Renal cortical epithelial cell (primary cell): Measurements from ENCODE around the gene SRI. TPM values are rescaled to one million over a fixed set of nuclear protein-coding genes. Genes with fewer than 3 reads are reported as not detected.
"Not testable (repeated sequence)": the region's sequence is repeated elsewhere in the genome, so short reads cannot be mapped to it uniquely, and the experiment has no call there.

ENCODE experiments used
- DNase-seq: peaks from one replicate; pipeline ENCODE4 v3.0.0-alpha.2; 2011; ENCODE audit warnings: low read depth
- total RNA-seq: library from RNA; depleted of rRNA; stranded (reverse); fragments of >200 nt; gene quantifications from 2 replicates; pipeline ENCODE4 v1.2.3, GENCODE V29; 2014

The SRI gene
- 152 and 161 TPM in 2 replicates for total RNA-seq

GRCh38 chr7:88219781-88220747 is at the start of gene SRI:
TSS of gene SRI (minus strand) at chr7:88220038. CDS start at chr7:88220026, 12 bp downstream.
- DNase-seq, result peak; percentile 72

GRCh38 chr7:88269586-88269985 is 49.7 kb upstream of the SRI start:
- no peak for DNase-seq

GRCh38 chr7:88268858-88269257 is 49.0 kb upstream of the SRI start:
- DNase-seq, result no peak

- DNase-seq, result no peak
These were observed 48.2 kb upstream of the SRI start for GRCh38 chr7:88268051-88268450.

GRCh38 chr7:88267421-88267820 is 47.6 kb upstream of the SRI start:
- no peak for DNase-seq

- not testable (repeated sequence) for DNase-seq
These were observed 45.1 kb upstream of the SRI start for GRCh38 chr7:88264987-88265386.

GRCh38 chr7:88262562-88262961 is 42.7 kb upstream of the SRI start:
- no peak for DNase-seq

GRCh38 chr7:88260719-88261118 is 40.9 kb upstream of the SRI start:
- no peak for DNase-seq

GRCh38 chr7:88259656-88260380 is 40.0 kb upstream of the SRI start:
- DNase-seq, result no peak

- not testable (repeated sequence) for DNase-seq
These were observed 38.5 kb upstream of the SRI start for GRCh38 chr7:88258296-88258695.

GRCh38 chr7:88256906-88257305 is 37.1 kb upstream of the SRI start:
- peak; percentile 66 for DNase-seq

GRCh38 chr7:88254721-88255424 is 35.0 kb upstream of the SRI start:
- DNase-seq, result peak; percentile 92

- no peak for DNase-seq
These were observed 33.8 kb upstream of the SRI start for GRCh38 chr7:88253640-88254039.

GRCh38 chr7:88244258-88244657 is 24.4 kb upstream of the SRI start:
- no peak for DNase-seq

- DNase-seq, result peak; percentile 86
These were observed 23.6 kb upstream of the SRI start for GRCh38 chr7:88243345-88243909.

- no peak for DNase-seq
These were observed 20.0 kb upstream of the SRI start for GRCh38 chr7:88239852-88240251.

- DNase-seq, result peak; percentile 75
These were observed 14.0 kb upstream of the SRI start for GRCh38 chr7:88233828-88234227.

- no peak for DNase-seq
These were observed 10.8 kb upstream of the SRI start for GRCh38 chr7:88230646-88231045.

- DNase-seq, result no peak
These were observed 9.6 kb upstream of the SRI start for GRCh38 chr7:88229302-88229995.

- DNase-seq, result peak; percentile 97
These were observed 7.2 kb upstream of the SRI start for GRCh38 chr7:88226886-88227516.

- DNase-seq, result no peak
These were observed 6.4 kb upstream of the SRI start for GRCh38 chr7:88226201-88226600.
